ENCODE results near the gene HEXIM2.
A peak's percentile ranks its signal among the peaks of the same experiment; 100 is the strongest.

HEXIM2 gene

DNA sequence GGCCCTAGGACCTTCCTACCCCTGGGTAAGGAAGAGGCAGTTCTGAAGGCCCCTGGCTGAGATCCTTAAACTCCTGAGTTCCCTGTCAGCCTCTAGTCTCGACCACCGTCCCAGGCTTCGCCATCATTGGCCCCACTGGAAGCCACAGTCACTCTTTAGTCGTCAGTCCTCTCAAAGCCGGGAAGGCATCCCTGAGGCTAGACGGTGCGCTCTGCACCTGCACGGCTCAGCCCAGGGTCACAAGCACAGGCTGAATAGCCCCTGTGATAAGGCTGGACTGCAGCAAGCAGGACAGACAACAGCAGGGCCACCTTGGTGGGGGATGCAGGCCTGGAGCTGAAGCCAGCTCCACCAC, 16.7 kb upstream of the HEXIM2 start:
- no peak for DNase-seq

DNA sequence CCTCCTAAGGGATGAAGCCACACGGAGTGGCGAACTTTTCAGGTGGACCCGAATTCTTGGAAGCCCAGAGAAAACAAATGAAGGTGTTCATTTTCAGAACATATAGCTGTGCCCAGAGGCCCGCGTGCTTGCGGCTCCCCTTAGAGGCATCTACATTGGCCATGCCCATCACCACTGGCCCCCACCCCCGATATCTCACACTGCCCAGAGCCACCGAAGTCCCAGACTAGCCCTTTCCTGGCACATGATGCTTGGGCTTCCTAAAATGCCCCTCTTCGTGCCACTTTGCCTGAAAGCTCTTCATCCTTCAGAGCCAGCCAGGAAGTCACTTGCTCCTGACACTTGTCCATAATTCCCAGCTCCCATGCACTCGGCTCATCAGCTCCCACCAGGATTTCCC, 15.5 kb upstream of the HEXIM2 start:
- DNase-seq, result no peak

DNA sequence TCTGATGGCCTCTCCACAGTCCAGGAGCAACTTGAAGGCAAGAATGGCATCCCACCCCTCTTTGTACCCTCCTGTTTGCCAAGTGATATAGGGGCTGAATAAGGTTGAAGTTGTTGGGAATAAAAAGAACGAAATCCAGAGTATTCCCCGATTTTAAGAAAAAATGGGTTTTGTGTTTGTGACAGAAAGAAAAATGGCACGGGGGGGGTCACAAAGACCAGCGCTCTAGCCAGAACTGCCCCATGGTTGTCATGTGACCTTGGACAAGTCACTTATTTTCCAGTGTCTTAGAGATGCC, 15.1 kb upstream of the HEXIM2 start:
- no peak for DNase-seq

DNA sequence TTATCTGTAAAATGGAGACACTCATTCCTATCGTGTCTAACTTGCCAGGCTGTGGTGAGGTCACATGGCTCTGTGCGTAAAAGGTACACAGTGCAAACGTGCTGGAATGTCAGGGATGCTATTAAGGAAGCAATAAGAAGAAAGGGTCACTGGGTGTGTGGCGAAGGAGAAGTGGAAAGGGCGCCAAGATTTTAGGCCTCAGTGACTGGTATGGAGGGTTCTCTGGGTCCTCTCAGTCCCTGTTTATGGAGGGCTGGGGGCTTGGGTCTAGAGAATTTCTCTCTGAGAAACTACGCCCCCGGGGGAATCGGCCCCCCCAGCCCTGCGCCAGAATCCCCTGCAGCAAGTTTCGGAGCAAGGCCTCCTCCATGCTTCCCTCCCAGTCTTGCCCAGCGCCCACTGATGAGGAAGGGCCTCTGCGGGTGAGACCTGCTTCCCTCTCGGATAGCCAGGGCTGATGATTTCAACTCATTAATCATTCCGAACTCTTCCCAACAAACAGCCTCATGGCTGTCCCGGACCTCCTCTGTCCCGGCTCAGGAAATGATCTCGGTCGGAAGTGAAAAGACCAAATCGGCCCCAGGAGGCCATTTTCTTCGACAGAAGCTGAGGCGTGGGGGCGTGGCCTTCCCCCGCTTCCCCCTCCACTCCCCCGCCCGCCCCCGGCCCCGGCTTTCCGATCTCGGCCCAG, 14.6 kb upstream of the HEXIM2 start:
- DNase-seq, result peak; percentile 90

DNA sequence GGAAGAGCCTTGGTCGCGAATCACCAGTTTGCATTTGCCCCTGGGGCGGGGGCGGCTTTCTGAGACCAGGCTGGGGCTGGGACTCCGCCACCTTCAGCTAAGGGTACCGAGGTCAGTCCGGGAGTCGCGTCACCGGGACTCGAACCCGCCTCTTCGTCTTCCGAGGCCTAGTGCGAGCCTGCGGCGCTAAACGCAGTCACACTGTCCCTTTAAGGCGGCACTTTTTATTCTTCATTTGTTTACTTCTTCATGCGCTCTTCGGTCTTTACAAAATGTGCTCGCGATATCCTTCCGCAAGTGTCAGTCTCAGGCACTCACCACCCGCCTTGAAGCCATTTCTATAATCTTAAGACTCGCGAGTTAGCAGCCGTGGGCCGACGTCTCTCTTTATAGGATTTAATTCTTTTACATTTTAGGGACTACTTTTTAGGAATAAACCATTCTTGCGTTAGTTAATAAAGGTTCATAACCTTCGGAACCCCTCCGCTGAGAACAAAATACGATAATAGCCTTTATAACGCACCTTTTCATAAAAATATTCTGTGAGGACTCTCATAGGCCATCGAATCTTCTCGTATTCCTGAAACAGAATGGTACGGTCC, 14.0 kb upstream of the HEXIM2 start:
- peak; percentile 97 for DNase-seq

DNA sequence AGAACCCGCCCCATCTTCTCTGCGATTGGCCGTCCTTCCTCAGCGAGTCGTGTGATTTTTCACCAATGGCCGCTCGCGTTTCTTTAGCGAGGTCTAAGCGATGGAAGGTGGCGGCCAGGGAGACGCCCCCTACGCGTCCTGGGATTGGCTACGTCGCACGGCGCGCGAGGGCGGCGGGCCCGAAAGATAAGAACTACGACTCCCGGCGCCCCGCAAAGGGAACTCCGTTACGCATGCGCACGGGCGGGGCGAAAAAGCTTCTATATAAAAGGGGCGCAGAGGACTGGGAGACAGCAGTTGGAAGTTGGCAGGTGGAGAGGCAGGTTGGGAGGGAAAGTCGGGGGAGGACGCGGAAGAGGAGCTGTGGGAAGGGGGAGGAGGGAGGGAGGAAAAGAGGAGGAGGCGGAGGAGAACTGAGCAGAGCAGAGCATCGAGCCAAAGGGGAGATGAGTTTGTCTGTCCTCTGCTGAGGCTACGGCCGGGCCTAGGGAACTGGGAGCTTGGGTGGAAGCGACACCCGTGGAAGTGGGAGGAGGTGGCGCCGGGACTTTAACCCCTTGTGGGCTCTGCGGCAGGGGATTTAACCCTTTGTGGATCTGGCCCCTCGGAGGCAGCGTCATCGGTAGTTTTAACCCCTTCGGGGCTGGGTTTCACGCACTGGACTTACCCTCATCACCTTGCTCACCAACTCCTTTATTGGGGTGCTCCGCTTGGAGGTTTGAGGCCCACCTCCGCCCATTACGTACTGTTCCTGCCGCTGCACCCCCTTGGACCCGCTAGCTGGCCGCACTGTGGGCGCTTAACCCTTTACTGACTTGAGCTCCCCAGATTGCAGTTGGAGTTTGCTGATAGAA, 13.3 kb upstream of the HEXIM2 start, which contains the start of gene HEXIM1:
Gene HEXIM1 (plus strand): TSS at position 293 of the 854 bp plus-strand sequence. CDS start 716 bp downstream, outside the sequence.
- DNase-seq, result peak; percentile 100

DNA sequence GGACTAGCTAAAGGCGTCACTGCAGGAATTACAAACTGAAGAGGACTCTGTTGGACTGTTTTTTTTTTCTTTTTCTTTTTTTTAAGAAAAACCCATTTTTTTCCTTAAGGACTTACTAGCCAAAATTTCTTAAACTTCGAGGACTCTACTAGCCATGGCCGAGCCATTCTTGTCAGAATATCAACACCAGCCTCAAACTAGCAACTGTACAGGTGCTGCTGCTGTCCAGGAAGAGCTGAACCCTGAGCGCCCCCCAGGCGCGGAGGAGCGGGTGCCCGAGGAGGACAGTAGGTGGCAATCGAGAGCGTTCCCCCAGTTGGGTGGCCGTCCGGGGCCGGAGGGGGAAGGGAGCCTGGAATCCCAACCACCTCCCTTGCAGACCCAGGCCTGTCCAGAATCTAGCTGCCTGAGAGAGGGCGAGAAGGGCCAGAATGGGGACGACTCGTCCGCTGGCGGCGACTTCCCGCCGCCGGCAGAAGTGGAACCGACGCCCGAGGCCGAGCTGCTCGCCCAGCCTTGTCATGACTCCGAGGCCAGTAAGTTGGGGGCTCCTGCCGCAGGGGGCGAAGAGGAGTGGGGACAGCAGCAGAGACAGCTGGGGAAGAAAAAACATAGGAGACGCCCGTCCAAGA, 12.5 kb upstream of the HEXIM2 start:
- DNase-seq, result peak; percentile 92

DNA sequence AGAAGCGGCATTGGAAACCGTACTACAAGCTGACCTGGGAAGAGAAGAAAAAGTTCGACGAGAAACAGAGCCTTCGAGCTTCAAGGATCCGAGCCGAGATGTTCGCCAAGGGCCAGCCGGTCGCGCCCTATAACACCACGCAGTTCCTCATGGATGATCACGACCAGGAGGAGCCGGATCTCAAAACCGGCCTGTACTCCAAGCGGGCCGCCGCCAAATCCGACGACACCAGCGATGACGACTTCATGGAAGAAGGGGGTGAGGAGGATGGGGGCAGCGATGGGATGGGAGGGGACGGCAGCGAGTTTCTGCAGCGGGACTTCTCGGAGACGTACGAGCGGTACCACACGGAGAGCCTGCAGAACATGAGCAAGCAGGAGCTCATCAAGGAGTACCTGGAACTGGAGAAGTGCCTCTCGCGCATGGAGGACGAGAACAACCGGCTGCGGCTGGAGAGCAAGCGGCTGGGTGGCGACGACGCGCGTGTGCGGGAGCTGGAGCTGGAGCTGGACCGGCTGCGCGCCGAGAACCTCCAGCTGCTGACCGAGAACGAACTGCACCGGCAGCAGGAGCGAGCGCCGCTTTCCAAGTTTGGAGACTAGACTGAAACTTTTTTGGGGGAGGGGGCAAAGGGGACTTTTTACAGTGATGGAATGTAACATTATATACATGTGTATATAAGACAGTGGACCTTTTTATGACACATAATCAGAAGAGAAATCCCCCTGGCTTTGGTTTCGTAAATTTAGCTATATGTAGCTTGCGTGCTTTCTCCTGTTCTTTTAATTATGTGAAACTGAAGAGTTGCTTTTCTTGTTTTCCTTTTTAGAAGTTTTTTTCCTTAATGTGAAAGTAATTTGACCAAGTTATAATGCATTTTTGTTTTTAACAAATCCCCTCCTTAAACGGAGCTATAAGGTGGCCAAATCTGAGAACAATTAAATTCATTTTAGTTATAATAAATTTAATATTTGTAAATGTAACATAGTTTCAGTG, 11.7 kb upstream of the HEXIM2 start:
- peak; percentile 67 for DNase-seq

DNA sequence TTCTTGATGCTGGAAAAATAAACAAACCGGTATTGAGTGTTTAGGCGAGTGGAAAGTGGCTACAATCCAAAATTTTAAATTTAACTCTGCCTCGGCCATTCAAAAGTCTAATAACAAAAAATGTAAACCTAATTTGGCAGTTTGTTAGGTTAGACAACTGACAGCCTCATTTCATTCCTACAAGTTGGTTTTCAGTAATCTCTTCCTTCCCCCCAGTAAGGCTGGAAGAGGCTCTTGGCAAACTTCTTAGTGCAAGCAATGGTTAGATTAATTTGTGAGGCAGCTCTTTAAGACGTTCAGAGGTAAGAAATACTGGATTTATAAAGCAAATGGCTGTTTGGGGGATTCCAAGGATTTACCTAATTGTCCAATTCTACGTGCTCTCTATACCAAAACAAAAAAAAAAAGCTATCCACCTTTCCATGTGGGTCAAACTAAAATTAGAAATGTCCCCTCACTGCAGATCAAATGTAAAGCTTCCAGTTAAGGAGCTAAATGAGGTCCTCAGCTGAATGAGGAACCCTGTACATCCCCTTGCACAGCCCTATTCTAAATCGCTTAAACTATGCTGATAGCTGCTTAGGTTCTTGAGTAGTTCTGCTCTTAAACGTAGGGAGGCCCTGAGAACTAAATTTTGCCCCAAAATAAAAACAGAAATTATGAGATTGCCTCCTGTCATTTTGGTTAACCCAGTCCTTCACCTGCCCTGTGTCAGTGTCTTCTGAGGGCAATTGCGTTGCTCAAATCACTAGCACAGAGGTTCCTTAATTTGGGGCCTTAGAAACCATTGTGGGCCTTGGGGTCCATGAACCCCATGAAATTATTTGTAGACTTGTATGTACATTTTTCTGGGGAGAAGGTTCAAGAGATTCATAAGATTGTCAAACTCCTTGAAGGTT, 10.5 kb upstream of the HEXIM2 start:
- no peak for DNase-seq

DNA sequence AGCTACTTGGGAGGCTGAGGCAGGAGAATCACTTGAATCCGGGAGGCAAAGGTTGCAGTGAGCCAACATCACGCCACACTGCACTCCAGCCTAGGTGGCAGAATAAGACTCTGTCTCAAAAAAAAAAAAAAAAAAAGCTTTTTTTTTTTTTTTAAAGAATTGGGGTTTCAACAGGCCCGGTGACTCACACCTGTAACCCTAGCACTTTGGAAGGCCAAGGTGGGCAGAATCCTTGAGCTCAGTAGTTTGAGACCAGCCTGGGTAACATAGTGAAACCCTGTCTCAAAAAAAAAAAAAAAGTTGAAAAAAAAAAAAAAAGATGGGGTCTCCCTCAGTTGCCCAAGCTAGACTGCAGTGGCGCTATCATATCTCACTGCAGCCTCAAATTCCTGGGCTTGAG, 6.6 kb upstream of the HEXIM2 start:
- DNase-seq, result no peak

DNA sequence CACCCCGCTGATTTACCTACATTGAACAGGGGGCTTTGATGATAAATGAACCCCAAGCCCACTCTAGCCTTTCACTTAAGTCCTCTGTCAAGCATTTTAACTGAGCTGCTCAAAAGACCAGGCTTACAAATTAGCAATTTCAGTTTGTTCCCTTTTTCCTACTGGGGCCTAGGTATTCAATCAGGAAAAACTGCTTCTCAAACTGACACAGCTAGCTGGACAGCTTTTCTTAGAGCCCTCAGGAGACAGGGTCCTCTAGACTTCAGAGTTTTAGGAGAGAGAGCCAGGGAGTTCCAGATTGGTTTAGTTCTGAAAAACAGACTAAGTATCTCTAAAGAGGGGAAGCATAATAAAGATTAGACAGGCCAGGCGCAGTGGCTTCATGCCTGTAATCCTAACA, 6.2 kb upstream of the HEXIM2 start:
- no peak for DNase-seq

DNA sequence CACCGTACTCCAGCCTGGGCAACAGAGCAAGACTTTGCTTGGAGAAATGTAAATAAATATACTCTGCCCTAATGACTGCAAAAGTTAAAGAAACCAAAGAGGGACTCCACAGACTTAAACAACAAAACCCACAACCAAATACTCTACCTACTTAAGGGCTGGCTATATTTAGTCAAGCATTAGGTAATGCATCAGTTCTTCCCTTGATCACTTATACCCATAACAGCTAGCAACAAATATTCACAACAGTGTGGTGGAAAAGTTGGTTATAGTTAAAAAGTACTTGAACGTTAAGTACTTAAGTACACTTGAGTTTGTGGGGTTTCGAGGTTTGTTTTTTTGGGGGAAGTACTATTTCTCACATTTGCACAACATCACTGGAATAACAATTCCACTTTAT, 5.4 kb upstream of the HEXIM2 start:
- DNase-seq, result no peak

DNA sequence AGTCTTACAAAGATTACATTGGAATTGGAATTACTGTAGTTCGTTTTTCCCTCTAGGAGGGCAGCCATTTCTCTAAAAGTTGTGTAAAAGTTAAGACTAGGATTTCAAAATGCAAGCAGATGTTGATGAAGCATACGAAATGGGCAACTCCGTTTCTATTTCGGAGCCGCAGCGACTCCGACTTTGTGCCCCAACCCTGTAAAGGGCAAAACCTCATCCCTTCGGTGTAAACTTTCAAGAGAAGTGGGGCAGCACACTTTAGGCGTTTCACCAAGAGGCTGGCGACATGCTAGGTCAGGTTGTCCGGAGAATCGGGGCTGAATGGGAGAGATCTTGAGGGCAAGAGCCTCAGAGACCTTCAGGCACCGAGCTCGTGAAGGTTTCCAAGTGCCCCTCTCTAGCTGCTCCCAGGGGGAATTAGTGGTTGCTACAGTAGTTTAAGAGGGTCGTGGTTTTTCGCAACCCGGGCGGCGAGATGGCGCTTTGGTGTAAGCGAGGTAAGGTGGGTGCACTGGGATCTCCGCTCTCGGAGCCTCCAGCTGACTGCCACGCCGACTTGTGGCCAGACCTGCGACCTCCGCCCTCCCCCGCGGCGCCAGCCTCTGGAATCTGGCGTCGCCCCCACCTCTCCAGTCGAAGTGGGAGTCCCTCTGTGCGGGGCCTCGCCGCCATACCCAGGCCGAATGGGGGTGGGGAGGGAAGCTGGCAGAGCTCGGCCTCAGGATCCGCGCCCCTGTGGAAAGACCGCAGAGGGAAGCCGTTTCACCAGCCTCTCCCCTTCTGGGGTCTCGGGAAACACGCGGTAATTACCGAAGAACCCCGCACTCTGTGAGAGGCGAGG, 1.0 kb upstream of the HEXIM2 start:
- peak; percentile 78 for DNase-seq

DNA sequence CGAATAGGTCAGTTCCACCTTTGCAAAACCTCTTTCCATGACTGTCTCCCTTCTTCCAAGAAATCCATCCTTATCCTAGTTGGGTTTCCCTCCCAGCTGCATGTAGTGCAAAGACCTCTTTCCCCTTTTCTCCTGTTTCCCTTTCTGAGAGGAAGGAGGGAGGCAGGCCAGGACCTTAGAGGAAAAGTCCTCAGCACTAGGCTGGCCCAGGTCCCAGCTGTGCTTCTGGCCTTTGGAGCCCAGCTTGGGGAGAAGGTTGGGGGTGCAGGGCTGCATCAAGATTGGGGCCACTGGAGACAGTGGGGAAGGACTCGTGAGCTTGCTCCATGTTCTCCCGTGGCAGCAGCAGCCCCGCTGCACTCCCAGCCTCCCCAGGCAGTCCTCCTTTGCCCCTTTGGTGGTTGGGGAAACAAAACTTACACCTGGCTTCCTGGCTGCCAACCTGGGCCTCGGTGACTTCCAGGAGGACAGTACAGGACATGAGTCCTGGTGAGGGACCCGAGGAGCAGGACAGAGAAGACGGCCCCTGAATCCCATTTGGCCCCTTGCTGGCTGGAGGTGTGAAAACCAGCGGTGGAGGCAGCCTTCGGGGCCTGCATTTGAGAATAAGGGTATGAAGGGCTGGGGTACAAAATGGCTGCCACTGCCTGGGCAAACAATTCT, 481 bp downstream of the HEXIM2 start:
- no peak for DNase-seq

DNA sequence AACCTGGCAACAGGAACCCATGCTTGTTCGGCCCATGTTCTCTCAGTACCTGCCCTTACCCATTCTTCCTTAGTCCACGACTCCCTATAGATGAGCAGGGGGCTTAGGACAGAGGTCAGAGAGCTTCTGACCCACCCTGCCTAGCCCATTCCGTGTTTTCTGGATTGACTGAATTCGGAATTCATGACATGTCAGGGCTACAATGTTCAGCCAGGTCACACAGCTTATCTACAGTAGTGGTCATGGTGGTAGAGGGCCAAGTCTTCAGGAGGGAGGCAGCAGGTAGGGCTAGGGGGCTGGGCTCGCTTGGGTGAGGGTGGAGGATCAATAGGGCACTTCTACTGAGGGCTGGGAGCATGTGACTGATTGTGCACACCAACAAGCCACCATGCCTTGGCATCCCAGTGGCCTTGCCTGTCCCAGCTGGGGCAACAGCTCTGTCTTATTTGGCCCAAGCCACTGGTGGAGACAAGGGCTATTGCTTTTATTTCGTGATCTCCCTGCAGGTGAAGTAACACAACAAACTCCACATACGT, 3.1 kb downstream of the HEXIM2 start:
- DNase-seq, result no peak

DNA sequence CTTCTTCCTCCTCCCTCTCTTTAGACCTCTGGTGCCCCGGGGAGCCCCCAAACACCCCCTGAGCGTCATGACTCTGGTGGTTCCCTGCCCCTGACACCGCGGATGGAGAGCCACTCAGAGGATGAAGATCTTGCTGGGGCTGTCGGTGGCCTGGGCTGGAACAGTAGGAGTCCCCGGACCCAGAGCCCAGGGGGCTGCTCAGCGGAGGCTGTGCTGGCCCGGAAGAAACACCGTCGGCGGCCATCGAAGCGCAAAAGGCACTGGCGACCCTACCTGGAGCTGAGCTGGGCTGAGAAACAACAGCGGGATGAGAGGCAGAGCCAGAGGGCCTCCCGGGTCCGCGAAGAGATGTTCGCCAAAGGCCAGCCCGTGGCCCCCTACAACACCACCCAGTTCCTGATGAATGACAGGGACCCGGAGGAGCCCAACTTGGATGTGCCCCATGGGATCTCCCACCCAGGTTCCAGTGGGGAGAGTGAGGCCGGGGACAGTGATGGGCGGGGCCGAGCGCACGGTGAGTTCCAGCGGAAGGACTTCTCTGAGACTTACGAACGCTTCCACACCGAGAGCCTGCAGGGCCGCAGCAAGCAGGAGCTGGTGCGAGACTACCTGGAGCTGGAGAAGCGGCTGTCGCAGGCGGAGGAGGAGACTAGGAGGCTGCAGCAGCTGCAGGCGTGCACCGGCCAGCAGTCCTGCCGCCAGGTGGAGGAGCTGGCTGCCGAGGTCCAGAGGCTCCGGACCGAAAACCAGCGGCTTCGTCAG, 7.5 kb downstream of the HEXIM2 start:
- no peak for DNase-seq

DNA sequence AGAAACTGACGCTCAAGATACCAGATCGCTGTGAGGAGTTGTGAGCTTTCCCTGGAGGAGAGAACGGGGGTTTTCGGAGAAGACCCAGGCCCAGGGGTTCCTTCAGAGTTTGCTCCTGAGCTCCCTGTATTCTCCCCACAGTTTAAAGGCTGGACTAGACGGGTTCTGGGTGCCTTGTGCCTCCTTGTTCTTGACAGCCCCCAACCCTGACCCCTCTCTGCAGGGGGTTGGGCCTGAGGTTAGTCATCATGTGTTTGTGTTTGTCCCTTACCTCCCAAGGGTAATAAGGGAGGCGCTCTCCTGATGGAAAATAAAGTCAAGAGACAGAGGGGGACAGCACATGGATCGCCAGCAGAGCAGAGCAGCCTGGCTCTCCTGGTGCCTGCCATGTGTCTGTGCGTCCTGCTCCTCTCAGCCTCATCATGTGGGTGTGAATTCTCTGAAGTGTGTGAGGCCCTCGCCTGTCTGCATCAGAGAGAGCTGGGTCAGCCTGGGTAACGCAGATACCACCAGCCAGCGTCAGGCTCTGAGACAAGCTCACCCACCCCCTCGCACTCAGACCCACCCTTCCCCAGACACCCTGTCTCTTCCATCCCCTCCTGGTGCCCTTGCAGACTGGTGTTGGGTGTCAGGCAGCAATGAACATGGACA, 8.7 kb downstream of the HEXIM2 start:
- no peak for DNase-seq

DNA sequence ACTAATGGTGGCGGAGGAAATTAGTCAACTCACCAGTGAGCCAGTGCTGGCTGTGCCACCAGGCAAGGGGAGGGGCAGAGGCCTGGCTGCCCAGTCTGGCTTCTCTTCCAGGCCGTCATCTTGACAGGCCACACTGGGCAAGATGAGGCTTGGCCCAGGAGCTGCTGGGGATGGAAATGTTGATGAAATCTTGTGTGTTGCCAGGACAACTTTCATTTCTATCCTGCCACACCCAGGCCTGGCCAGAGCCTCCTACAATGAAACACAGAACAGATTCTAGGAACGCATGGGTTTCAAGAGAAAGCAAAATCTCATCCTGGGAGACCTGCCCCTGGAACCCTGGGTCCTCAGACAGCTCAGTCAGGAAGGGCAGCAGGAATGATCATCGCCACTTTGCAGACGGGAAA, 9.3 kb downstream of the HEXIM2 start:
- DNase-seq, result peak; percentile 69

Data from hematopoietic multipotent progenitor cell treated with erythropoietin and hydrocortisone succinate and interleukin-3 and kit ligand, for 4 days (in vitro differentiated cells).